NCI-H82 treated with DMSO at 0.1 percent for 48 hours (cell line): ENCODE results near the gene LMBRD1.

Experiments
- DNase-seq: peaks from one replicate; lab custom pipeline; 2025; ENCODE audit not compliant: unreplicated experiment; lab: John Stamatoyannopoulos, UW

Gene LMBRD1

DNA sequence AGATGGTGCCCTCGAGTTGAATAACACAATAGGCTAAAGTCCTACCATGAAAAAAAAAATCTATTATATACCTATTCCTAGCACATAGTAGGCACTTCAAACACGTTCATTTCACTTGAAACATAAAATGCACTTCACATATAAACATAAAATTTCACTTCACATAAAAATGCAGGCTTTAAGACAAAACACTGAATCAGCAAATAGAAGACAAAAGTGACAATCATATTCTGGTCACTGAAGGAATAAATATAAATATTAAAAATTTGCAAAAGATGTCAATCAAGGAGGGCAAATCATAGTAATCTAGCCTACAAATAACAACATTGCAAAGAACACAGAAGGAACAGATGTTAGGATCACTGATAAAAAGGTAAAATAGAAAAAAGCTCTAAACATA lies 153.1 kb downstream of the LMBRD1 start:
- DNase-seq: no peak

GRCh38 chr6:69632932-69633331 lies 163.9 kb downstream of the LMBRD1 start:
- no peak for DNase-seq

DNA sequence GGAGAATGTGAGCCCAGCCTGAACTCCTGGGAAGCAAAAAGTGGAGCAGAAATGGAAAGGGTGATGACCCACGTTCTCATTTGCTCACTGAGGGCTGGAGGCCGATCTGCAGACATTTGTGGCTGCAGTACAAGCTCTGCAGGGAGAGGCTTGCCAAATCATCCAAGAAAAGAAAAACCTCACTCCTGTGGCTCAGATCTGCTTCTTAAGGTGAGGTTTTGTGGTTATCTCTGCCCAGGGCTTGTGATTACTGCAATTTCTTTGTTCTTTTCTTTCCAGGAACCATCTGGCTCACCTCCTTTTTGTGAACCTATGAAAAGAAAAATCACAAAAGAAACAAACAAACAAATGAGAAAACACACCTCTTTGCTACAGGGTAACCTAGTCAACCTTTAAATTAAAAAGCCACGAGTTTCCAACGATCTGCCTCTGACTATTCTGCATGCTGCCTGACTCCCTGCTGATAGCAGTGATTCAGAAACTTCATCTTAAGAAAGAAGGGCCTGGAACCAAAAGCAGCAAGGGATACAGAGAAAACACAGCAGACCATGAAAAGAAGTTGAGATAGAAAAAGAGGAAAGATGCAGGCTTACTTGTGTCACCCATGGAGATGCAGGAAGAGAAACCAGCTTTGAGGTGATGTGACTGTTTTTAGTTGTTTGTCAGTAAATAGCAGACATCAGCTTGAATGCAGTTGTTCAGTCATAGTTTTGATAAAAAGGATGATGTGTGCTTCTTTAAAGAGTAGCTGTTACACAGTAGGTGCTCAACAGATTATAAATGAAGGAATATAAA lies 165.1 kb downstream of the LMBRD1 start:
- no peak for DNase-seq

GRCh38 chr6:69630767-69631166 lies 166.0 kb downstream of the LMBRD1 start:
- DNase-seq: no peak

- DNase-seq: no peak
Measured at GRCh38 chr6:69627625-69628024, 169.2 kb downstream of the LMBRD1 start.

DNA sequence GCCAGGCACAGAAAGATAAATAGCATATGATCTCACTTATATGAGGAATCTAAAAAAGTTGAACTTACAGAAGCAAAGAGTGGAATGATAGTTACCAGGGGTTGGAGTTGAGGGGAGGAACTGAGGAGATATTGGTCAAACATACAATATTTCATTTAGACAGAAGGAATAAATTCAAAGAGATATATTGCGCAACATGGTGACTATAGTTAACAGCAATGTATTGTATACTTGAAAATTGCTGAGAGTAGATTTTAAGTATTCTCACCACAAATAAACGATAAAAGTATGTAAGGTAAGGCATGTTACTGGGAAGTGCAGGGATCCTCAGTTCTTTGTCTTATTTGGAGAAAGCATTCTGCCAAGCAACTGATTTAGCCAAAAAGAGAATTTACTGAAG lies 171.9 kb downstream of the LMBRD1 start:
- no peak for DNase-seq
